ENCODE results near the gene PIGC.

Gene PIGC

GRCh38 chr1:172456344-172456769, 12.5 kb upstream of the PIGC start:
- no peaks in the 10 kb centered on the region for H3K36me3 ChIP-seq (ENCODE audit: insufficient read depth, insufficient read length, low read length)
- no peaks in the 10 kb centered on the region for H3K9me3 ChIP-seq (ENCODE audit: insufficient read depth, low read length)
- no peaks in the 10 kb centered on the region for H3K4me1 ChIP-seq (ENCODE audit: insufficient read depth, insufficient read length)
- DNase-seq (ENCODE audit: low read depth, low spot score) = no peak
- H3K4me3 ChIP-seq (ENCODE audit: insufficient read length, low read depth) = no peak overlapping the region
- no peaks in the 10 kb centered on the region for H3K27me3 ChIP-seq (ENCODE audit: insufficient read depth, insufficient read length)
- no peak overlapping the region for H3K9ac ChIP-seq (ENCODE audit: insufficient read length, low read depth)
- TF ChIP-seq YY1 (IDR thresholded peaks at IDR 0.05; ENCODE audit: insufficient read depth, insufficient read length) (no peak), SUZ12 (IDR thresholded peaks at IDR 0.05; ENCODE audit: extremely low read depth, insufficient read depth, insufficient read length) (no peak), ZNF274 (IDR thresholded peaks at IDR 0.05; ENCODE audit: low read depth, low read length) (no peak)

GRCh38 chr1:172455451-172455850, 11.6 kb upstream of the PIGC start:
- H3K9ac ChIP-seq (ENCODE audit: insufficient read length, low read depth) = no peak overlapping the region
- DNase-seq (ENCODE audit: low read depth, low spot score) = no peak
- no peak for TF ChIP-seq ZNF274 (IDR thresholded peaks at IDR 0.05; ENCODE audit: low read depth, low read length)
- H3K27me3 ChIP-seq (ENCODE audit: insufficient read depth, insufficient read length) = no peaks in the 10 kb centered on the region
- no peaks in the 10 kb centered on the region for H3K9me3 ChIP-seq (ENCODE audit: insufficient read depth, low read length)
- H3K4me3 ChIP-seq (ENCODE audit: insufficient read length, low read depth) = no peak overlapping the region
- no peaks in the 10 kb centered on the region for H3K4me1 ChIP-seq (ENCODE audit: insufficient read depth, insufficient read length)
- no peaks in the 10 kb centered on the region for H3K36me3 ChIP-seq (ENCODE audit: insufficient read depth, insufficient read length, low read length)

- no peak for DNase-seq (ENCODE audit: low read depth, low spot score)
- Histone ChIP-seq H3K27me3 (ENCODE audit: insufficient read depth, insufficient read length) (no peaks in the 10 kb centered on the region), H3K4me1 (ENCODE audit: insufficient read depth, insufficient read length) (no peaks in the 10 kb centered on the region), H3K36me3 (ENCODE audit: insufficient read depth, insufficient read length, low read length) (no peaks in the 10 kb centered on the region), H3K4me3 (ENCODE audit: insufficient read length, low read depth) (no peak overlapping the region), H3K9me3 (ENCODE audit: insufficient read depth, low read length) (no peaks in the 10 kb centered on the region), H3K9ac (ENCODE audit: insufficient read length, low read depth) (no peak overlapping the region)
- TF ChIP-seq ZNF274 (IDR thresholded peaks at IDR 0.05; ENCODE audit: low read depth, low read length) (no peak), YY1 (IDR thresholded peaks at IDR 0.05; ENCODE audit: insufficient read depth, insufficient read length) (no peak), SUZ12 (IDR thresholded peaks at IDR 0.05; ENCODE audit: extremely low read depth, insufficient read depth, insufficient read length) (no peak)
Measured at GRCh38 chr1:172453607-172454006, 9.7 kb upstream of the PIGC start.

- H3K36me3 ChIP-seq (ENCODE audit: insufficient read depth, insufficient read length, low read length) = no peaks in the 10 kb centered on the region
- DNase-seq (ENCODE audit: low read depth, low spot score) = no peak
- H3K9me3 ChIP-seq (ENCODE audit: insufficient read depth, low read length) = no peaks in the 10 kb centered on the region
- no peak overlapping the region for H3K4me3 ChIP-seq (ENCODE audit: insufficient read length, low read depth)
- H3K9ac ChIP-seq (ENCODE audit: insufficient read length, low read depth) = no peak overlapping the region
- H3K27me3 ChIP-seq (ENCODE audit: insufficient read depth, insufficient read length) = no peaks in the 10 kb centered on the region
- no peaks in the 10 kb centered on the region for H3K4me1 ChIP-seq (ENCODE audit: insufficient read depth, insufficient read length)
- TF ChIP-seq SUZ12 (IDR thresholded peaks at IDR 0.05; ENCODE audit: extremely low read depth, insufficient read depth, insufficient read length) = no peak
- no peak for TF ChIP-seq ZNF274 (IDR thresholded peaks at IDR 0.05; ENCODE audit: low read depth, low read length)
- no peak for TF ChIP-seq YY1 (IDR thresholded peaks at IDR 0.05; ENCODE audit: insufficient read depth, insufficient read length)
Measured at GRCh38 chr1:172453153-172453545, 9.3 kb upstream of the PIGC start.

GRCh38 chr1:172452536-172453152, 8.8 kb upstream of the PIGC start:
- no peaks in the 10 kb centered on the region for H3K4me1 ChIP-seq (ENCODE audit: insufficient read depth, insufficient read length)
- TF ChIP-seq SUZ12 (IDR thresholded peaks at IDR 0.05; ENCODE audit: extremely low read depth, insufficient read depth, insufficient read length) (no peak), ZNF274 (IDR thresholded peaks at IDR 0.05; ENCODE audit: low read depth, low read length) (no peak), YY1 (IDR thresholded peaks at IDR 0.05; ENCODE audit: insufficient read depth, insufficient read length) (no peak)
- no peaks in the 10 kb centered on the region for H3K9me3 ChIP-seq (ENCODE audit: insufficient read depth, low read length)
- H3K9ac ChIP-seq (ENCODE audit: insufficient read length, low read depth) = no peak overlapping the region
- H3K27me3 ChIP-seq (ENCODE audit: insufficient read depth, insufficient read length) = no peaks in the 10 kb centered on the region
- H3K36me3 ChIP-seq (ENCODE audit: insufficient read depth, insufficient read length, low read length) = no peaks in the 10 kb centered on the region
- DNase-seq (ENCODE audit: low read depth, low spot score) = no peak
- no peak overlapping the region for H3K4me3 ChIP-seq (ENCODE audit: insufficient read length, low read depth)

- no peaks in the 10 kb centered on the region for H3K36me3 ChIP-seq (ENCODE audit: insufficient read depth, insufficient read length, low read length)
- no peaks in the 10 kb centered on the region for H3K9me3 ChIP-seq (ENCODE audit: insufficient read depth, low read length)
- H3K9ac ChIP-seq (ENCODE audit: insufficient read length, low read depth) = no peak overlapping the region
- no peak for DNase-seq (ENCODE audit: low read depth, low spot score)
- H3K4me3 ChIP-seq (ENCODE audit: insufficient read length, low read depth) = no peak overlapping the region
- TF ChIP-seq SUZ12 (IDR thresholded peaks at IDR 0.05; ENCODE audit: extremely low read depth, insufficient read depth, insufficient read length) (no peak), ZNF274 (IDR thresholded peaks at IDR 0.05; ENCODE audit: low read depth, low read length) (no peak), YY1 (IDR thresholded peaks at IDR 0.05; ENCODE audit: insufficient read depth, insufficient read length) (no peak)
- no peaks in the 10 kb centered on the region for H3K4me1 ChIP-seq (ENCODE audit: insufficient read depth, insufficient read length)
- H3K27me3 ChIP-seq (ENCODE audit: insufficient read depth, insufficient read length) = no peaks in the 10 kb centered on the region
Measured at GRCh38 chr1:172451002-172451443, 7.2 kb upstream of the PIGC start.

- H3K4me3 ChIP-seq (ENCODE audit: insufficient read length, low read depth) = no peak overlapping the region
- H3K9ac ChIP-seq (ENCODE audit: insufficient read length, low read depth) = no peak overlapping the region
- H3K9me3 ChIP-seq (ENCODE audit: insufficient read depth, low read length) = no peaks in the 10 kb centered on the region
- H3K4me1 ChIP-seq (ENCODE audit: insufficient read depth, insufficient read length) = no peaks in the 10 kb centered on the region
- TF ChIP-seq YY1 (IDR thresholded peaks at IDR 0.05; ENCODE audit: insufficient read depth, insufficient read length) = no peak
- TF ChIP-seq SUZ12 (IDR thresholded peaks at IDR 0.05; ENCODE audit: extremely low read depth, insufficient read depth, insufficient read length) = no peak
- TF ChIP-seq ZNF274 (IDR thresholded peaks at IDR 0.05; ENCODE audit: low read depth, low read length) = no peak
- no peaks in the 10 kb centered on the region for H3K27me3 ChIP-seq (ENCODE audit: insufficient read depth, insufficient read length)
- DNase-seq (ENCODE audit: low read depth, low spot score) = no peak
- H3K36me3 ChIP-seq (ENCODE audit: insufficient read depth, insufficient read length, low read length) = no peaks in the 10 kb centered on the region
Measured at GRCh38 chr1:172450524-172450885, 6.6 kb upstream of the PIGC start.
